H1 (cell line): ENCODE measurements around the gene CPNE8. TPM values are rescaled to one million over a fixed set of nuclear protein-coding genes. Genes with fewer than 3 reads are reported as not detected.
"Not testable (repeated sequence)": the region's sequence is repeated elsewhere in the genome, so short reads cannot be mapped to it uniquely, and the experiment has no call there.

ENCODE experiments used
- CTCF ChIA-PET: fragments of 300-600 bp; sonication (Branson Sonifier 250); formaldehyde crosslinking; loops from one replicate; lab custom pipeline; 2021; ENCODE audit not compliant: partially characterized antibody; lab: Charles Lee
- POLR2A ChIA-PET: fragments of 300-600 bp; sonication (Branson Sonifier 250); formaldehyde crosslinking; loops from one replicate; lab custom pipeline; 2021; ENCODE audit warnings: inconsistent platforms; ENCODE audit not compliant: partially characterized antibody; lab: Charles Lee
- DNase-seq, 2 experiments: peaks; one replicate each; pipeline versions ENCODE4 v3.0.0 to v3.0.0-alpha.2; 2010 to 2022; ENCODE audit warnings: low spot score in 2 of 2, low read depth in 1 of 2, mixed read lengths in 1 of 2
- FAIRE-seq: peaks from 2 replicates; lab custom pipeline; 2011; peaks lifted over from hg19 to GRCh38; lab: Jason Lieb, UNC
- H2AFZ ChIP-seq: 2 replicates; pipeline ENCODE4 v1.8.1; 2012; ENCODE audit warnings: low read length, inconsistent platforms
- H2AK5ac ChIP-seq: 2 replicates; pipeline ENCODE4 v1.6.1; 2013; ENCODE audit warnings: low read depth, low read length
- H2BK120ac ChIP-seq: replicated peaks from 2 replicates; pipeline ENCODE3; 2013; ENCODE audit warnings: low read depth, low read length, inconsistent platforms
- H2BK12ac ChIP-seq: 2 replicates; pipeline ENCODE4 v1.6.1; 2013; ENCODE audit warnings: low read depth, low read length
- H2BK15ac ChIP-seq: 2 replicates; pipeline ENCODE4 v1.6.1; 2013; ENCODE audit warnings: low read length
- H2BK20ac ChIP-seq: 2 replicates; pipeline ENCODE4 v1.6.1; 2013; ENCODE audit warnings: low read length
- H2BK5ac ChIP-seq: 2 replicates; pipeline ENCODE4 v1.6.1; 2013; ENCODE audit warnings: low read depth, low read length
- H3K14ac ChIP-seq: 2 replicates; pipeline ENCODE4 v1.6.1; 2013; ENCODE audit warnings: inconsistent platforms; ENCODE audit not compliant: insufficient read length
- H3K18ac ChIP-seq: 2 replicates; pipeline ENCODE4 v1.6.1; 2013; ENCODE audit warnings: low read length; ENCODE audit errors: extremely low read depth
- H3K23ac ChIP-seq: 2 replicates; pipeline ENCODE4 v1.6.1; 2013; ENCODE audit warnings: inconsistent platforms; ENCODE audit not compliant: insufficient read length
- H3K23me2 ChIP-seq: 2 replicates; pipeline ENCODE4 v1.6.1; 2013; ENCODE audit warnings: low read depth, low read length
- H3K27ac ChIP-seq: 2 replicates; pipeline ENCODE4 v1.6.1; 2011; ENCODE audit warnings: low read depth, low read length, inconsistent platforms
- H3K27me3 ChIP-seq, 4 experiments: replicated peaks in 1 of 4; 1 replicate in 1 of 4; 2 replicates in 3 of 4; pipeline versions ENCODE4 v1.6.1 to v1.8.1; 2011 to 2013; ENCODE audit warnings: low read length in 3 of 4, mild to moderate bottlenecking in 3 of 4, inconsistent platforms in 2 of 4, mixed read lengths in 2 of 4, moderate library complexity in 1 of 4; ENCODE audit not compliant: control insufficient read depth in 3 of 4, insufficient read depth in 3 of 4; ENCODE audit errors: extremely low read depth in 1 of 4
- H3K36me3 ChIP-seq, 4 experiments: 2 replicates each; pipeline versions ENCODE4 v1.6.1 to v1.8.1; 2011 to 2013; ENCODE audit warnings: mild to moderate bottlenecking in 4 of 4, low read length in 3 of 4, moderate library complexity in 2 of 4, control low read depth in 1 of 4, inconsistent platforms in 1 of 4; ENCODE audit not compliant: insufficient read depth in 4 of 4, control insufficient read depth in 2 of 4
- H3K4ac ChIP-seq: replicated peaks from 2 replicates; pipeline ENCODE3; 2013; ENCODE audit warnings: low read length, low read depth, mixed read lengths, inconsistent platforms; ENCODE audit not compliant: insufficient read length
- H3K4me1 ChIP-seq, 4 experiments: replicated peaks in 1 of 4; 1 replicate in 1 of 4; 2 replicates in 3 of 4; pipeline versions ENCODE4 v1.6.1 to v1.8.1; 2011 to 2013; ENCODE audit warnings: low read length in 3 of 4, inconsistent platforms in 2 of 4, mixed read lengths in 1 of 4; ENCODE audit not compliant: insufficient read depth in 4 of 4, control insufficient read depth in 3 of 4
- H3K4me2 ChIP-seq, 2 experiments: 2 replicates each; pipeline versions ENCODE4 v1.6.1 to v1.8.1; 2011 to 2013; ENCODE audit warnings: low read depth in 2 of 2, low read length in 2 of 2, control low read depth in 1 of 2, inconsistent platforms in 1 of 2, mild to moderate bottlenecking in 1 of 2; ENCODE audit not compliant: insufficient read depth in 1 of 2
- H3K4me3 ChIP-seq, 4 experiments: fragments of 200-600, 300-600 bp in 1 of 4; sonication (generic), shearing (Covaris generic), sonication (Bioruptor Twin) in 1 of 4; 2 replicates each; pipeline versions ENCODE4 v1.5.1 to v1.8.1; 2011 to 2016; ENCODE audit warnings: low read length in 4 of 4, low read depth in 3 of 4, control low read depth in 2 of 4, inconsistent platforms in 2 of 4, mild to moderate bottlenecking in 2 of 4, mixed read lengths in 1 of 4, moderate library complexity in 1 of 4; ENCODE audit not compliant: insufficient read depth in 2 of 4; ENCODE audit errors: extremely low read depth in 1 of 4
- H3K56ac ChIP-seq: replicated peaks from 2 replicates; pipeline ENCODE3; 2013; ENCODE audit warnings: low read depth, mild to moderate bottlenecking, mixed read lengths, low read length, inconsistent platforms; ENCODE audit not compliant: insufficient read length
- H3K79me1 ChIP-seq: 2 replicates; pipeline ENCODE4 v1.6.1; 2013; ENCODE audit warnings: low read depth, low read length, control low read depth
- H3K79me2 ChIP-seq, 2 experiments: 2 replicates each; pipeline versions ENCODE4 v1.6.1 to v1.8.1; 2012 to 2013; ENCODE audit warnings: low read length in 2 of 2, mild to moderate bottlenecking in 2 of 2, inconsistent platforms in 1 of 2; ENCODE audit not compliant: insufficient read depth in 2 of 2, control insufficient read depth in 1 of 2
- H3K9ac ChIP-seq, 4 experiments: replicated peaks in 1 of 4; 1 replicate in 1 of 4; 2 replicates in 3 of 4; pipeline versions ENCODE4 v1.6.1 to v1.8.1; 2011 to 2013; ENCODE audit warnings: low read depth in 3 of 4, low read length in 3 of 4, control low read depth in 2 of 4, mild to moderate bottlenecking in 2 of 4, moderate library complexity in 2 of 4, inconsistent platforms in 1 of 4; ENCODE audit errors: extremely low read depth in 1 of 4
- H3K9me3 ChIP-seq, 2 experiments: 2 replicates each; pipeline versions ENCODE4 v1.6.1 to v1.8.1; 2012 to 2013; ENCODE audit warnings: mild to moderate bottlenecking in 2 of 2, moderate library complexity in 2 of 2, control low read depth in 1 of 2, inconsistent platforms in 1 of 2, low read depth in 1 of 2, low read length in 1 of 2, mixed read lengths in 1 of 2; ENCODE audit not compliant: insufficient read depth in 2 of 2
- H4K20me1 ChIP-seq, 2 experiments: replicated peaks in 1 of 2; 2 replicates each; pipeline versions ENCODE3 to v1.8.1; 2011 to 2013; ENCODE audit warnings: inconsistent platforms in 2 of 2, low read length in 2 of 2, mild to moderate bottlenecking in 1 of 2; ENCODE audit not compliant: insufficient read depth in 2 of 2, control insufficient read depth in 1 of 2
- H4K5ac ChIP-seq: 2 replicates; pipeline ENCODE4 v1.6.1; 2013; ENCODE audit warnings: low read length, low read depth, mixed read lengths, inconsistent platforms; ENCODE audit not compliant: insufficient read length
- H4K8ac ChIP-seq: 2 replicates; pipeline ENCODE4 v1.8.0; 2013; ENCODE audit warnings: mild to moderate bottlenecking, moderate library complexity, low read length, inconsistent platforms; ENCODE audit not compliant: insufficient read depth; ENCODE audit errors: extremely low read depth
- H4K91ac ChIP-seq: replicated peaks from 2 replicates; pipeline ENCODE3; 2013; ENCODE audit warnings: low read length, mixed read lengths, inconsistent platforms; ENCODE audit not compliant: insufficient read length
- WGBS, 2 experiments: shearing (Covaris generic) in 1 of 2; methylation state at CpG; one replicate each; pipeline versions ENCODE4 v1.1.6 to v1.1.7; 2013 to 2015; ENCODE audit warnings: low lambda C conversion rate in 2 of 2, mixed read lengths in 2 of 2, inconsistent platforms in 1 of 2, low coverage in 1 of 2, missing lambda C conversion rate in 1 of 2; ENCODE audit not compliant: insufficient replicate concordance in 2 of 2, insufficient coverage in 1 of 2, insufficient read length in 1 of 2; ENCODE audit errors: extremely low coverage in 1 of 2, missing lambda C conversion rate in 1 of 2; 5-methylcytosine and 5-hydroxymethylcytosine counted together
- polyA plus RNA-seq, 7 experiments: library from polyadenylated mRNA; depleted of rRNA in 3 of 7; stranded (reverse) in 5 of 7; unstranded in 2 of 7; fragments of >200 nt in 5 of 7; fragments of 200-250 nt in 2 of 7; gene quantifications; 1 replicate in 5 of 7; 2 replicates in 1 of 7; 4 replicates in 1 of 7; pipeline versions ENCODE4 v1.2.1 to v1.2.3, GENCODE V29; 2011 to 2013; ENCODE audit warnings: missing spikeins in 2 of 7, mixed read lengths in 2 of 7
- total RNA-seq: library from RNA; stranded (reverse); fragmentation: NEBNext Ultra II Directional; extraction: Animal tissue kit (Norgen Biotek cat#: 25700); gene quantifications from 2 replicates; pipeline ENCODE4 v1.2.1, GENCODE V29; 2021

CPNE8 gene
- total and polyA plus RNA-seq, 2 of the 8 experiments (the other 6 are each of a cell fraction or from before 2014, with no cell fraction given): 2.5 to 6.8 TPM

DNA sequence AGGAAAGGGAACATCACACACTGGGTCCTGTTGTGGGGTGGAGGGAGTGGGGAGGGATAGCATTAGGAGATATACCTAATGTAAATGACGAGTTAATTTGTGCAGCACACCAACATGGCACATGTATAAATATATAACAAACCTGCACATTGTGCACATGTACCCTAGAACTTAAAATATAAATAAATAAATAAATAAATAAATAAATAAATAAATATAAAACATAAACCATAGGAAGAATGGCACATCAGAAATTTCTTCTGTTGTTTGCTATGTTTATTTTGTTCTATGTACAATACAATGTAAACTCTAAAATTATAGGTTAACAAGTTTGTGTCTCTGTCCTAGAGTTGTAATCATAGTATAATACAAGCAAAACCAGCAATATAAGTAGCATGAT, 162.9 kb downstream of the CPNE8 start:
- H2BK15ac ChIP-seq, H3K23ac ChIP-seq, H3K9me3 ChIP-seq, H3K79me1 ChIP-seq, H4K91ac ChIP-seq, H2AFZ ChIP-seq, H2BK120ac ChIP-seq, FAIRE-seq, H3K56ac ChIP-seq, H3K79me2 ChIP-seq, H3K36me3 ChIP-seq, H3K27ac ChIP-seq, H3K4me3 ChIP-seq, CTCF ChIA-PET, H3K27me3 ChIP-seq, H3K4ac ChIP-seq, H2BK5ac ChIP-seq, H4K20me1 ChIP-seq, H3K18ac ChIP-seq, DNase-seq, H3K4me1 ChIP-seq, H2AK5ac ChIP-seq, H2BK12ac ChIP-seq, H4K5ac ChIP-seq, POLR2A ChIA-PET, H3K14ac ChIP-seq, H3K9ac ChIP-seq, H3K4me2 ChIP-seq, H3K23me2 ChIP-seq, H4K8ac ChIP-seq, H2BK20ac ChIP-seq: not testable (repeated sequence)
- 84% methylated on average over 1 of the region's 1 CpG; no CpG with 5 or more reads in 1 of the 2 experiments for WGBS, 2 experiments
